Colonic mucosa (tissue), 4 donors: ENCODE data around the gene CEP95. TPM values are rescaled to one million over a fixed set of nuclear protein-coding genes. Genes with fewer than 3 reads are reported as not detected.
"Not testable (repeated sequence)": the region's sequence is repeated elsewhere in the genome, so short reads cannot be mapped to it uniquely, and the experiment has no call there.

Experiments
- DNase-seq: peaks from one replicate; pipeline ENCODE4 v3.0.0-alpha.2; 2020
- H3K27ac ChIP-seq: fragments of 200-600 bp; one replicate; pipeline ENCODE4 v1.8.0; 2021
- H3K27me3 ChIP-seq: fragments of 200-600 bp; one replicate; pipeline ENCODE4 v1.8.0; 2021
- H3K36me3 ChIP-seq: fragments of 200-600 bp; one replicate; pipeline ENCODE4 v1.8.0; 2021
- H3K4me1 ChIP-seq: fragments of 200-600 bp; one replicate; pipeline ENCODE4 v1.8.0; 2021; ENCODE audit warnings: mild to moderate bottlenecking
- H3K4me3 ChIP-seq: fragments of 200-600 bp; one replicate; pipeline ENCODE4 v1.8.0; 2021
- H3K9ac ChIP-seq, 2 donors: one replicate each; pipeline ENCODE4 v1.7.0; 2013; ENCODE audit warnings: control low read depth in 2 of 2, low read depth in 2 of 2, low read length in 2 of 2
- H3K9me3 ChIP-seq: fragments of 200-600 bp; one replicate; pipeline ENCODE4 v1.8.0; 2021
- CTCF ChIP-seq: fragments of 200-600 bp; IDR thresholded peaks from one replicate; pipeline ENCODE4 v1.8.0; 2022; ENCODE audit warnings: antibody characterized with exemption, mild to moderate bottlenecking
- intact Hi-C: fragments of 100-400 bp; cut with DNase I; formaldehyde crosslinking; loops from one replicate; pipeline ENCODE4 v1.14.1; 2022
- total RNA-seq, 2 donors: library from RNA; stranded (reverse); fragmentation: NEBNext Ultra II Directional in 1 of 2; extraction: Animal tissue kit (Norgen Biotek cat#: 25700) in 1 of 2; gene quantifications; one replicate each; pipeline ENCODE4 v1.2.1, GENCODE V29; 2021
- donor health status: healthy.
- donor health status: DM: no; HTN: no; CAD: no.
- donor health status: DM: no; HTN: no; CAD: no.

The CEP95 gene
- total RNA-seq, 2 donors from 2014 or later = 26.4 to 28.5 TPM

GRCh38 chr17:64461788-64462187 lies 45.0 kb upstream of the CEP95 start:
- H3K27ac ChIP-seq = no peak overlapping the region
- no peak for TF ChIP-seq CTCF
- H3K36me3 ChIP-seq = no peaks in the 10 kb centered on the region
- no peak overlapping the region for H3K4me3 ChIP-seq
- no peaks in the 10 kb centered on the region for H3K9me3 ChIP-seq
- no peak for DNase-seq
- intact Hi-C loops = no loop called here
- H3K4me1 ChIP-seq = no peaks in the 10 kb centered on the region
- H3K27me3 ChIP-seq = no peaks in the 10 kb centered on the region
- H3K9ac ChIP-seq = no peak overlapping the region

GRCh38 chr17:64466019-64466735 lies 40.6 kb upstream of the CEP95 start:
- DNase-seq = no peak
- intact Hi-C loops = no loop called here

DNA sequence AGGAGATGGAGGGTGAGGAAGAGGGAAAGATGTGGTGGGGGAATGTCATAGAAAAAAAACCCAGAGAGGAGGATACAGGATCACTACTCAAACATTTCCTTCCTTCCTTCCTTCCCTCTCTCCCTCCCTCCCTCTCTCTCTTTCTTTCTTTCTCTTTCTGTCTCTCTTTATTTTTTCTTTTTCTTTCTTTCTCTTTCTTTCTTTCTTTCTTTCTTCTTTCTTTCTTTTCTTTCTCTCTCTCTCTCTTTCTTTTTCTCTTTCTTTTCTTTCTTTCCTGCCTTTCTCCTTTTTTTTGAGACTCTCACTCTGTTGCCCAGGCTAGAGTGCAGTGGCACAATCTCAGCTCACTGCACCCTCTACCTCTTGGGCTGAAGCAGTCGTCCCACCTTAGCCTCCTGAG lies 39.9 kb upstream of the CEP95 start:
- H3K9ac ChIP-seq, H3K27ac ChIP-seq, H3K27me3 ChIP-seq, H3K4me1 ChIP-seq, H3K9me3 ChIP-seq, DNase-seq, H3K36me3 ChIP-seq, intact Hi-C loops, H3K4me3 ChIP-seq: not testable (repeated sequence)

More at GRCh38 chr17:64466019-64466735, 40.6 kb upstream of the CEP95 start:
- no peaks in the 10 kb centered on the region for H3K9me3 ChIP-seq
- no peak for TF ChIP-seq CTCF
- H3K9ac ChIP-seq = no peak overlapping the region
- no peaks in the 10 kb centered on the region for H3K36me3 ChIP-seq
- no peaks in the 10 kb centered on the region for H3K4me1 ChIP-seq
- no peaks in the 10 kb centered on the region for H3K27me3 ChIP-seq
- H3K4me3 ChIP-seq = no peak overlapping the region
- H3K27ac ChIP-seq = no peak overlapping the region

GRCh38 chr17:64470625-64471024 lies 36.2 kb upstream of the CEP95 start:
- Histone ChIP-seq H3K9me3 (no peaks in the 10 kb centered on the region), H3K36me3 (no peaks in the 10 kb centered on the region), H3K9ac (no peak overlapping the region), H3K27me3 (no peaks in the 10 kb centered on the region), H3K4me1 (no peaks in the 10 kb centered on the region), H3K27ac (no peak overlapping the region), H3K4me3 (no peak overlapping the region)
- DNase-seq = no peak
- TF ChIP-seq CTCF = no peak
- intact Hi-C loops = no loop called here

DNA sequence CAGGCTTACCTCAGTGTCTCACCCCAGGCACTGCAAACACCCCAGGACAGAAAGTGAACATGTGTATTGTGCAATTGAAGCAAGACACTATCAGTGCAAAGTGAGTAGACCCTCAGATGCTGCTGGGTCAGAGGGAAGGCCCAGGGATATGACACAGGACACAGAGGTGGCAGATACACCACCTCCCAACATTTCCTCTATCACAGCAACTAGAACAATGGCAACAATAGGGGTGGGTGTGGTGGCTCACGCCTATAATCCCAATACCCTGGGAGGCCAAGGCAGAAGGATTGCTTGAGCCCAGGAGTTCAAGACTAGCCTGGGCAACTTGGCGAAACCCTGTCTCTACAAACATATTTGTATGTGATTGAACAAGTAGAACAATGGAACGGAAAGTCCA lies 35.3 kb upstream of the CEP95 start:
- no peak for TF ChIP-seq CTCF
- H3K9me3 ChIP-seq = no peaks in the 10 kb centered on the region
- no peaks in the 10 kb centered on the region for H3K27me3 ChIP-seq
- no peaks in the 10 kb centered on the region for H3K4me1 ChIP-seq
- DNase-seq = no peak
- no peaks in the 10 kb centered on the region for H3K36me3 ChIP-seq
- no peak overlapping the region for H3K9ac ChIP-seq
- H3K27ac ChIP-seq = no peak overlapping the region
- no peak overlapping the region for H3K4me3 ChIP-seq
- intact Hi-C loops = no loop called here

DNA sequence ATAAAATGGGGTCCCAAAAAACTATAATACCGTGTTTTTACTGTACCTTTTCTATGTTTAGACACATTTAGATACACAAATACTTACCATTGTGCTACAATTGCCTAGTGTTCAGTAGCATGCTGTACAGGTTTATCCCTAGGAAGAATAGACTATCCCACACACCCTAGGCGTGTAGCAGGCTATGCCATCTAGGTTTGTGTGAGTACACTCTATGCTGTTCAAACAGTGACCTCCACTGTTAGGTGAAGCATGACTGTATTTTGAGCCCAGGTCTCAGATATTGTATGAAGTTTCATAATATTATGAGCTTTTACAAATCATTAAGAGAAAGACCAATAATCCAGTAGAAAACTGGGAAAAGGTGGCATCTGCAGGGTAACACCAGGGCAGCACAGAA lies 34.2 kb upstream of the CEP95 start:
- Histone ChIP-seq H3K9ac (no peak overlapping the region), H3K36me3 (no peaks in the 10 kb centered on the region), H3K4me3 (no peak overlapping the region), H3K4me1 (no peaks in the 10 kb centered on the region), H3K9me3 (no peaks in the 10 kb centered on the region), H3K27me3 (no peaks in the 10 kb centered on the region), H3K27ac (no peak overlapping the region)
- intact Hi-C loops = no loop called here
- TF ChIP-seq CTCF = no peak
- DNase-seq = no peak
